Measurements from ENCODE around the gene CCNH.

The CCNH gene

GRCh38 chr5:87354496-87354895, 58.2 kb downstream of the CCNH start:
- Histone ChIP-seq H3K9ac (ENCODE audit: low read length) (no peak overlapping the region), H3K9me2 (replicated peaks; ENCODE audit: insufficient read depth, low read length) (no peaks in the 10 kb centered on the region), H3K4me2 (ENCODE audit: low read depth, low read length, poor library complexity, severe bottlenecking) (no peak overlapping the region), H2AFZ (ENCODE audit: low read depth, low read length, severe bottlenecking) (no peak overlapping the region), H3K79me2 (ENCODE audit: insufficient read depth, low read length) (no peaks in the 10 kb centered on the region), H3F3A (ENCODE audit: insufficient read depth) (0 out of 2 replicates have a peak, but pooled peaks cover 8% of the 10 kb centered on the region), H3K4me3 (ENCODE audit: insufficient read depth, low read length, poor library complexity, severe bottlenecking) (no peak overlapping the region), H3K36me3 (ENCODE audit: low read length) (peaks cover 18% of the 10 kb centered on the region; the same call in 1 of the 2 replicates), H3K27me3 (ENCODE audit: low read length) (no peaks in the 10 kb centered on the region), H3K27ac (ENCODE audit: low read depth, low read length) (no peak overlapping the region), H4K20me1 (ENCODE audit: low read depth, low read length) (no peaks in the 10 kb centered on the region), H3K9me3 (ENCODE audit: insufficient read depth, low read length) (no peaks in the 10 kb centered on the region)
- TF ChIP-seq EZH2phosphoT487 (conservative IDR thresholded peaks at IDR 0.05; ENCODE audit: low read length) (no peak), CTCF (IDR thresholded peaks at IDR 0.05; ENCODE audit: insufficient read depth, low read length, poor library complexity, severe bottlenecking) (no peak)

- Histone ChIP-seq H3K27me3 (ENCODE audit: low read length) (no peaks in the 10 kb centered on the region), H3K9ac (ENCODE audit: low read length) (no peak overlapping the region), H3K9me3 (ENCODE audit: insufficient read depth, low read length) (no peaks in the 10 kb centered on the region), H3K27ac (ENCODE audit: low read depth, low read length) (no peak overlapping the region), H3K36me3 (ENCODE audit: low read length) (peaks cover 21% of the 10 kb centered on the region), H2AFZ (ENCODE audit: low read depth, low read length, severe bottlenecking) (no peak overlapping the region), H3K79me2 (ENCODE audit: insufficient read depth, low read length) (no peaks in the 10 kb centered on the region), H3K4me3 (ENCODE audit: insufficient read depth, low read length, poor library complexity, severe bottlenecking) (no peak overlapping the region), H3K4me2 (ENCODE audit: low read depth, low read length, poor library complexity, severe bottlenecking) (no peak overlapping the region), H3F3A (ENCODE audit: insufficient read depth) (0 out of 2 replicates have a peak, but pooled peaks cover 8% of the 10 kb centered on the region), H4K20me1 (ENCODE audit: low read depth, low read length) (no peaks in the 10 kb centered on the region), H3K9me2 (replicated peaks; ENCODE audit: insufficient read depth, low read length) (no peaks in the 10 kb centered on the region)
- TF ChIP-seq EZH2phosphoT487 (conservative IDR thresholded peaks at IDR 0.05; ENCODE audit: low read length): no peak
- no peak for TF ChIP-seq CTCF (IDR thresholded peaks at IDR 0.05; ENCODE audit: insufficient read depth, low read length, poor library complexity, severe bottlenecking)
These were observed 64.9 kb downstream of the CCNH start for GRCh38 chr5:87347841-87348240.

GRCh38 chr5:87347272-87347671, 65.5 kb downstream of the CCNH start:
- Histone ChIP-seq H3K79me2 (ENCODE audit: insufficient read depth, low read length) (no peaks in the 10 kb centered on the region), H3F3A (ENCODE audit: insufficient read depth) (0 out of 2 replicates have a peak, but pooled peaks cover 8% of the 10 kb centered on the region), H3K36me3 (ENCODE audit: low read length) (peaks cover 22% of the 10 kb centered on the region), H3K9ac (ENCODE audit: low read length) (no peak overlapping the region), H3K9me3 (ENCODE audit: insufficient read depth, low read length) (no peaks in the 10 kb centered on the region), H4K20me1 (ENCODE audit: low read depth, low read length) (no peaks in the 10 kb centered on the region), H3K4me2 (ENCODE audit: low read depth, low read length, poor library complexity, severe bottlenecking) (no peak overlapping the region), H3K9me2 (replicated peaks; ENCODE audit: insufficient read depth, low read length) (no peaks in the 10 kb centered on the region), H3K4me3 (ENCODE audit: insufficient read depth, low read length, poor library complexity, severe bottlenecking) (no peak overlapping the region), H3K27ac (ENCODE audit: low read depth, low read length) (no peak overlapping the region), H3K27me3 (ENCODE audit: low read length) (no peaks in the 10 kb centered on the region), H2AFZ (ENCODE audit: low read depth, low read length, severe bottlenecking) (no peak overlapping the region)
- TF ChIP-seq CTCF (IDR thresholded peaks at IDR 0.05; ENCODE audit: insufficient read depth, low read length, poor library complexity, severe bottlenecking) (no peak), EZH2phosphoT487 (conservative IDR thresholded peaks at IDR 0.05; ENCODE audit: low read length) (no peak)
